DOHH2 (cell line): Measurements from ENCODE around the gene DLGAP1.

Source experiments
- CTCF ChIP-seq: fragments of 200-600 bp; sonication (generic); IDR thresholded peaks from one replicate; pipeline ENCODE4 v1.5.1; 2014; ENCODE audit warnings: antibody characterized with exemption, mild to moderate bottlenecking, low read depth, low read length; ENCODE audit not compliant: poor library complexity, severe bottlenecking
- EZH2phosphoT487 ChIP-seq: fragments of 200-600 bp; sonication (generic); IDR thresholded peaks from 2 replicates; pipeline ENCODE4 v1.6.1; 2017; ENCODE audit warnings: borderline replicate concordance, mild to moderate bottlenecking, antibody characterized with exemption, low read length, moderate library complexity, mixed read lengths

- TF ChIP-seq CTCF = no peak
- TF ChIP-seq EZH2phosphoT487 = no peak
These were observed 488.3 kb downstream of the DLGAP1 start for GRCh38 chr18:3966642-3967358.
